Thymus (tissue), 11 donors: ENCODE data around the gene KLK12. TPM values are rescaled to one million over a fixed set of nuclear protein-coding genes. Genes with fewer than 3 reads are reported as not detected.

Experiments
- DNase-seq, 9 donors: peaks; one replicate each; pipeline ENCODE4 v3.0.0-alpha.2; 2013; ENCODE audit warnings: low spot score in 9 of 9, low read depth in 6 of 9, missing footprints in 1 of 9
- H3K27ac ChIP-seq, 2 donors: one replicate each; pipeline ENCODE4 v1.5.1; 2013; ENCODE audit warnings: control low read depth in 1 of 2, low read depth in 1 of 2, low read length in 1 of 2, mild to moderate bottlenecking in 1 of 2, moderate library complexity in 1 of 2
- H3K27me3 ChIP-seq, 2 donors: one replicate each; pipeline ENCODE4 v1.5.1; 2013; ENCODE audit warnings: low read length in 1 of 2; ENCODE audit not compliant: control insufficient read depth in 2 of 2, insufficient read depth in 1 of 2
- H3K36me3 ChIP-seq, 2 donors: one replicate each; pipeline ENCODE4 v1.5.1; 2013; ENCODE audit warnings: low read length in 1 of 2, mild to moderate bottlenecking in 1 of 2, moderate library complexity in 1 of 2; ENCODE audit not compliant: control insufficient read depth in 2 of 2, insufficient read depth in 2 of 2
- H3K4me1 ChIP-seq, 2 donors: one replicate each; pipeline ENCODE4 v1.5.1; 2013; ENCODE audit warnings: low read length in 2 of 2; ENCODE audit not compliant: control insufficient read depth in 2 of 2, insufficient read depth in 2 of 2
- H3K4me3 ChIP-seq, 2 donors: one replicate each; pipeline ENCODE4 v1.5.1; 2013; ENCODE audit warnings: low read length in 2 of 2, control low read depth in 1 of 2, mild to moderate bottlenecking in 1 of 2
- H3K9me3 ChIP-seq, 2 donors: one replicate each; pipeline ENCODE4 v1.5.1; 2013; ENCODE audit warnings: low read length in 1 of 2, mild to moderate bottlenecking in 1 of 2; ENCODE audit not compliant: control insufficient read depth in 2 of 2, insufficient read depth in 1 of 2
- WGBS: extraction: QIAGEN DNeasy Blood & Tissue Kit; methylation state at CpG from one replicate; pipeline ENCODE4 v1.1.7; 2013; 5-methylcytosine and 5-hydroxymethylcytosine counted together
- polyA plus RNA-seq: library from polyadenylated mRNA; stranded (reverse); fragments of 200-250 nt; gene quantifications from one replicate; pipeline ENCODE4 v1.2.3, GENCODE V29; 2013
- total RNA-seq: library from RNA; stranded (reverse); fragments of 120-200 nt; gene quantifications from one replicate; pipeline ENCODE4 v1.2.4, GENCODE V29; 2013
- donor health status: healthy.

The KLK12 gene
- total and polyA plus RNA-seq, 2 donors, result 0.61 to 3.0 TPM

DNA sequence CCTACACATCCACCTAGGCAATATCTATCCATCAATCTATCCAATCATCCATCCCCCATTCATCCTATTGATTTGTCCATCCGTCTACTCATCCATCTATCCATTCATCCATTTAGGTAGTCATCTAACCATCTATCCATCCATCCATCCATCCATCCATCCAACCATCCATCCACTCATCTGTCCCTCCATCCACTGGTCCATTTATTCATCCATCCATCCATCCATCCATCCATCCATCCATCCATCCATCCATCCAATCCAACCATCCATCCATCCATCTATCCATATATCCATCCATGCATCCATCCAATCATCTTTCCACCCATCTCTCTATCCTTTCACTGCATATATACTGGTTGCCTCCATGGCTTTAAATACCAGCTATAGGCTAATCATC is 26.2 kb upstream of the KLK12 start:
- H3K9me3 ChIP-seq, result no peaks in the 10 kb centered on the region
- H3K4me1 ChIP-seq, result no peaks in the 10 kb centered on the region
- peaks cover 13 to 24% of the 10 kb centered on the region in 2 donors for H3K27me3 ChIP-seq
- WGBS, result 0% methylated on average over 1 of the region's 1 CpG
- no peaks in the 10 kb centered on the region for H3K36me3 ChIP-seq
- no peak overlapping the region for H3K4me3 ChIP-seq
- no peak for DNase-seq
- H3K27ac ChIP-seq, result no peak overlapping the region

DNA sequence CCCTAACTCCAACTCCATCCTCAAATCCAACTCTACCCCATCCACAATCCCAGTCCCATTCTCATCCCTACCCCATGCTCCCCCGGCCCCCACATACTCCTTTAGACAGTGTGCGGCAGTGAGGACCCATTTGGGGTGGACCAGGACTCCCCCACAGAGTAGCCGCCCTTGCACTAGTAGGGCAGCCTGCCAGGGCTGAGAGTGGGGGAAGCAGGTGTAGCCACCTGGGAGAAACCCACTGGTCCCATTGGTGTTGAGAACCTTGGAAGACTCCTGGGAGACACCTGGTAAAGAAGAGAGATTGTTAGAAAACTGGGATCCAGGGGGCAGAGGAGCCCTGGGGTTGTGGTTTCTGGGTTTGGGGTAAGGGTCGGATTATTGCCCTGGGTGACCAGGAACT is 25.5 kb upstream of the KLK12 start:
- H3K36me3 ChIP-seq, result no peaks in the 10 kb centered on the region
- no peak overlapping the region for H3K4me3 ChIP-seq
- H3K27me3 ChIP-seq, result peaks cover 9 to 18% of the 10 kb centered on the region in 2 donors
- H3K4me1 ChIP-seq, result no peaks in the 10 kb centered on the region
- no peaks in the 10 kb centered on the region for H3K9me3 ChIP-seq
- no peak overlapping the region for H3K27ac ChIP-seq
- DNase-seq, result no peak
- WGBS, result 70% methylated on average over 4 of the region's 4 CpGs

- no peaks in the 10 kb centered on the region for H3K9me3 ChIP-seq
- WGBS, result 86% methylated on average over 7 of the region's 7 CpGs
- H3K27ac ChIP-seq, result no peak overlapping the region
- no peaks in the 10 kb centered on the region for H3K4me1 ChIP-seq
- no peak overlapping the region for H3K4me3 ChIP-seq
- H3K27me3 ChIP-seq, result peaks cover 4 to 11% of the 10 kb centered on the region in 2 donors
- no peak for DNase-seq
- H3K36me3 ChIP-seq, result no peaks in the 10 kb centered on the region
Observed at GRCh38 chr19:51059715-51060114, 24.9 kb upstream of the KLK12 start.

DNA sequence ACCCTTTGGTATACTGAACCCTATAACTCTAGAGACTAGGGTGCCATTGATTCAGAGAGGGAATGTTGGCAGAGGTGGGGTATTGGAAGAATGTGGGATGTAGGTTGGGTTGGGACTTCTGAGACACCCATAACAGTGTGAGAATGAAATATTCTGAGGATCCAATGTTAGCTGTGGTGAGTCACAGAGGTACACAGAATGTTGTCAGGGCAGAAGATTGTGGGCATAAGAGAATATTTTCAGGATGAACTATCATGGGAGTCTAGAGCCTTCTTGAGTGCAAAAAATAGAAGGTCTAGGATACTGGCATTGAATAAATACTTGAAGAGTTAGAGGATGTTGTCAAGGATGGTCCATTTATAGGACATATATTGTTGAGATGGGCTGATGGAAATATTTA is 21.1 kb upstream of the KLK12 start:
- no peaks in the 10 kb centered on the region for H3K36me3 ChIP-seq
- H3K27ac ChIP-seq, result no peak overlapping the region
- no peak for DNase-seq
- no peak overlapping the region for H3K4me3 ChIP-seq
- no peaks in the 10 kb centered on the region for H3K4me1 ChIP-seq
- H3K9me3 ChIP-seq, result no peaks in the 10 kb centered on the region
- H3K27me3 ChIP-seq, result no peaks in the 10 kb centered on the region

DNA sequence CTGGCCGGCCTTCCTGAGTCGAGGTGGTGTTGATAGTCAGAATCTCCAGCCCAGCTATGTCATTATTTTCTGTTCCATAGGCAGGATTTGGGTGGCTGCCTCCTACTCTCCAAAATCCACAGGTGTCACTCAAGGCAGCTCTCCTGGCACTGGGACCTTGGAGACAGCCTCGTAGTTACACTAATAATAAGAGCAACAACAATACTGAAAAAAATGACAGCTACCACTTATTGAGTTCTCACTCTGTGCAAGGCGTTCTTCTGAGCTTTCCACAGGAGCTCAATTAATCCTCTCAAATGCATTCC is 12.2 kb upstream of the KLK12 start:
- Histone ChIP-seq H3K36me3 (no peaks in the 10 kb centered on the region), H3K4me1 (no peaks in the 10 kb centered on the region), H3K27me3 (peaks cover 0 to 5% of the 10 kb centered on the region in 2 donors), H3K27ac (no peak overlapping the region), H3K9me3 (no peaks in the 10 kb centered on the region), H3K4me3 (no peak overlapping the region)
- no peak for DNase-seq
- WGBS, result 11% methylated on average over 4 of the region's 4 CpGs

- 91% methylated on average over 11 of the region's 11 CpGs for WGBS
Observed at GRCh38 chr19:51044327-51044726, 9.5 kb upstream of the KLK12 start.

GRCh38 chr19:51043497-51043896 is 8.7 kb upstream of the KLK12 start:
- peaks cover 0 to 5% of the 10 kb centered on the region in 2 donors for H3K27me3 ChIP-seq
- 85% methylated on average over 9 of the region's 9 CpGs for WGBS
- H3K27ac ChIP-seq, result no peak overlapping the region
- no peaks in the 10 kb centered on the region for H3K4me1 ChIP-seq
- no peak for DNase-seq
- H3K9me3 ChIP-seq, result no peaks in the 10 kb centered on the region
- H3K36me3 ChIP-seq, result no peaks in the 10 kb centered on the region
- no peak overlapping the region for H3K4me3 ChIP-seq

More at GRCh38 chr19:51044327-51044726, 9.5 kb upstream of the KLK12 start:
- no peak overlapping the region for H3K4me3 ChIP-seq
- no peaks in the 10 kb centered on the region for H3K4me1 ChIP-seq
- H3K27me3 ChIP-seq, result peaks cover 0 to 5% of the 10 kb centered on the region in 2 donors
- no peaks in the 10 kb centered on the region for H3K36me3 ChIP-seq
- no peak for DNase-seq
- no peak overlapping the region for H3K27ac ChIP-seq
- no peaks in the 10 kb centered on the region for H3K9me3 ChIP-seq

DNA sequence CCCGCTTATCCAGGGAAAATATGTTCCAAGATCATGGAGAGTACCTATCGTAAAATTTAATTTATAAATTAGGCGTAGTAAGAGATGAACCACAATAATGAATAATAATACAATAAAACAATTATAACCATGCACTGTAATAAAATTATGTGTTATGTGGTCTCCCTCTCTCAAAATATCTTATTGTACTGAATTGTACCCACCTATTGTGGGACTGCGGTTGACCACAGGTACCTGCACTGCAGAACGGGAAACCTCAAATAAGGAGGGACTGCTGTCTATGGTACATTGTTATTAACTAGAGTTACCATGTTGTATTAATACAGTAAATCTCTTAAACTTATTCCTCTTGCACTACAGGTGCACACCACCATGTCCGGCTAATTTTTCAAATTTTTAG is 5.3 kb upstream of the KLK12 start:
- no peak overlapping the region for H3K27ac ChIP-seq
- H3K27me3 ChIP-seq, result no peaks in the 10 kb centered on the region
- no peaks in the 10 kb centered on the region for H3K4me1 ChIP-seq
- DNase-seq, result no peak
- no peaks in the 10 kb centered on the region for H3K36me3 ChIP-seq
- no peaks in the 10 kb centered on the region for H3K9me3 ChIP-seq
- no peak overlapping the region for H3K4me3 ChIP-seq
- WGBS, result 95% methylated on average over 6 of the region's 6 CpGs

DNA sequence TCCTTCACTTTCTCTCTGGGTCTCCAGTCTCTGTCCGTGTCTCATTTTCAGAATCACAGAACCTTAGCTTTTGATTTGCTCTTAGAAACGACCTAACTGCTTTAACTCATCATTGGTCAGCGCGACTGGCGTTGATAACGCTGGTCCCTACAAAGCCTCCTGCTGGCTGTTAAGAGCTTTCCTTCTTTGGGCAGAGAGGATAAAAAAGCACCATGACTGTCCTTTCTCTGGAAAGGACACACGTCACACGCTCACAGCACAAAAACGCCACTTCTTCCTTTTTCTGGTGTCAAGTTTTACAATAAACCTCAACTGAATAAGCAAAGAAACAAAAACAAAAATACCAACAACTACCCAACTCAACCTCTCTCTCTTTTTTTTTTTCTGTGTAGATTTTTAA is 1.7 kb upstream of the KLK12 start:
- Histone ChIP-seq H3K4me3 (no peak overlapping the region), H3K27me3 (no peaks in the 10 kb centered on the region), H3K4me1 (no peaks in the 10 kb centered on the region), H3K27ac (no peak overlapping the region), H3K36me3 (no peaks in the 10 kb centered on the region), H3K9me3 (no peaks in the 10 kb centered on the region)
- no peak for DNase-seq
- 63% methylated on average over 9 of the region's 9 CpGs for WGBS

DNA sequence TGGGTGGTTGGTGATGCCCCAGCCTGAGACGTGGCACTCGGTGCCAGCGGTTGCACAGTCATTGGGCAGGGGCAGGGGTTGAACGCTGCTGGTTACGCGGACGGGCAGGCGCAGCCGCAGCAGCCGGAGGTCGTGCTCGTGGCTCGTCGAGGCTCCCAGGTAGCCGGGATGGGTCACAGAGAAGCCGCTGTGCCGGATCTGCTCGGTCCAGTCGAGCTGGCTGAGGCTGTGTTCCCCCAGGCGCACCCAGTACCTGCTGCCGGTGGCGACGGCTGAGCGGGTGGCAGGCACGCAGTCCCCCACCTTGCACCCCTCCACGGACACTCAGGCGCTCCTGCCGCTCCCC is 2.9 kb downstream of the KLK12 start:
- Histone ChIP-seq H3K4me3 (no peak overlapping the region), H3K27me3 (peaks cover 0 to 7% of the 10 kb centered on the region in 2 donors), H3K4me1 (no peaks in the 10 kb centered on the region), H3K9me3 (no peaks in the 10 kb centered on the region), H3K27ac (no peak overlapping the region), H3K36me3 (no peaks in the 10 kb centered on the region)
- 93% methylated on average over 28 of the region's 28 CpGs for WGBS
- no peak for DNase-seq
